Liver (tissue), 9 donors: ENCODE data around the gene KCNS1. TPM values are rescaled to one million over a fixed set of nuclear protein-coding genes. Genes with fewer than 3 reads are reported as not detected.

Source experiments
- DNase-seq: peaks from one replicate; pipeline ENCODE4 v3.0.0-alpha.2; 2017; ENCODE audit warnings: low spot score
- H3K27ac ChIP-seq, 2 donors: one replicate each; pipeline ENCODE4 v1.7.0; 2013; ENCODE audit warnings: inconsistent platforms in 2 of 2, low read length in 2 of 2, control low read depth in 1 of 2, low read depth in 1 of 2, mild to moderate bottlenecking in 1 of 2
- H3K27me3 ChIP-seq, 4 donors: one replicate each; pipeline versions ENCODE4 v1.6.1 to v1.7.0; 2013; ENCODE audit warnings: low read length in 3 of 4, inconsistent platforms in 1 of 4, mild to moderate bottlenecking in 1 of 4, moderate library complexity in 1 of 4; ENCODE audit not compliant: control insufficient read depth in 4 of 4, insufficient read depth in 4 of 4
- H3K36me3 ChIP-seq, 4 donors: one replicate each; pipeline versions ENCODE4 v1.6.1 to v1.7.0; 2013; ENCODE audit warnings: low read length in 3 of 4, mild to moderate bottlenecking in 3 of 4, low read depth in 1 of 4, moderate library complexity in 1 of 4; ENCODE audit not compliant: control insufficient read depth in 4 of 4, insufficient read depth in 3 of 4
- H3K4me1 ChIP-seq, 4 donors: one replicate each; pipeline versions ENCODE4 v1.6.1 to v1.7.0; 2013; ENCODE audit warnings: low read length in 3 of 4, mild to moderate bottlenecking in 3 of 4, moderate library complexity in 1 of 4; ENCODE audit not compliant: control insufficient read depth in 4 of 4, insufficient read depth in 4 of 4
- H3K4me3 ChIP-seq, 3 donors: one replicate each; pipeline versions ENCODE4 v1.6.1 to v1.7.0; 2013; ENCODE audit warnings: low read length in 3 of 3, control low read depth in 1 of 3, low read depth in 1 of 3, mild to moderate bottlenecking in 1 of 3
- H3K9ac ChIP-seq, 2 donors: one replicate each; pipeline ENCODE4 v1.7.0; 2013; ENCODE audit warnings: low read length in 2 of 2, mild to moderate bottlenecking in 2 of 2, moderate library complexity in 2 of 2, control low read depth in 1 of 2, low read depth in 1 of 2
- H3K9me3 ChIP-seq, 4 donors: one replicate each; pipeline versions ENCODE4 v1.6.1 to v1.7.0; 2013; ENCODE audit warnings: low read length in 3 of 4; ENCODE audit not compliant: control insufficient read depth in 4 of 4
- CTCF ChIP-seq: fragments of 150-350 bp; IDR thresholded peaks from 2 replicates; pipeline ENCODE4 v1.5.1; 2017; ENCODE audit warnings: improper control_type of control experiment, low read depth, low read length; ENCODE audit not compliant: missing input control
- EGR1 ChIP-seq, 2 donors: IDR thresholded peaks; 2 replicates each; pipeline ENCODE4 v1.6.1; 2016 to 2018; ENCODE audit warnings: antibody characterized with exemption in 2 of 2, low read depth in 2 of 2
- JUND ChIP-seq, 2 donors: IDR thresholded peaks; 2 replicates each; pipeline ENCODE4 v1.6.1; 2016; ENCODE audit warnings: antibody characterized with exemption in 2 of 2
- REST ChIP-seq: IDR thresholded peaks from 2 replicates; pipeline ENCODE4 v1.6.1; 2016; ENCODE audit warnings: antibody characterized with exemption, mild to moderate bottlenecking
- RXRA ChIP-seq, 2 donors: IDR thresholded peaks; 2 replicates each; pipeline ENCODE4 v1.6.1; 2017 to 2018; ENCODE audit warnings: antibody characterized with exemption in 2 of 2, mild to moderate bottlenecking in 1 of 2
- SP1 ChIP-seq: IDR thresholded peaks from 2 replicates; pipeline ENCODE4 v1.6.1; 2018; ENCODE audit warnings: antibody characterized with exemption, mild to moderate bottlenecking
- TAF1 ChIP-seq: conservative IDR thresholded peaks from 2 replicates; pipeline ENCODE4 v1.6.1; 2016; ENCODE audit warnings: antibody characterized with exemption, mild to moderate bottlenecking
- WGBS: extraction: QIAGEN DNeasy Blood & Tissue Kit; methylation state at CpG from one replicate; pipeline ENCODE4 v1.1.7; 2013; 5-methylcytosine and 5-hydroxymethylcytosine counted together
- polyA plus RNA-seq, 2 donors: library from polyadenylated mRNA; stranded (reverse) in 1 of 2; unstranded in 1 of 2; fragments of 200-250 nt in 1 of 2; fragments of >200 nt in 1 of 2; fragmentation: Nextera tagmentation in 1 of 2; extraction: Ambion mirVana in 1 of 2; gene quantifications; one replicate each; pipeline versions ENCODE4 v1.2.1 to v1.2.3, GENCODE V29; 2013 to 2015
- total RNA-seq, 2 donors: library from RNA; depleted of rRNA; stranded (reverse); fragments of >200 nt; gene quantifications; one replicate each; pipeline ENCODE4 v1.2.3, GENCODE V29; 2014
- donor health status: healthy.
- donor health status: healthy.
- donor health status: healthy.
- donor health status: healthy.
- donor health status: healthy.

The KCNS1 gene
- total and polyA plus RNA-seq, 4 donors = 0.02 to 0.09 TPM; not detected in 2

- TF ChIP-seq REST (no peak), RXRA (IDR thresholded peaks at IDR 0.05) (no peak)
Observed at GRCh38 chr20:45114465-45115385, 13.8 kb upstream of the KCNS1 start, which contains the start of gene WFDC5 (continued).

- no peak overlapping the region for H3K9ac ChIP-seq
- H3K27ac ChIP-seq = no peak overlapping the region
- no peaks in the 10 kb centered on the region for H3K36me3 ChIP-seq
- no peaks in the 10 kb centered on the region for H3K9me3 ChIP-seq
- 91% methylated on average over 3 of the region's 3 CpGs for WGBS
- no peaks in the 10 kb centered on the region for H3K4me1 ChIP-seq
- peaks cover 0 to 3% (median 0%) of the 10 kb centered on the region in 4 donors for H3K27me3 ChIP-seq
- TF ChIP-seq JUND (IDR thresholded peaks at IDR 0.05) = no peak
- TF ChIP-seq SP1 = no peak
- TF ChIP-seq REST = no peak
- H3K4me3 ChIP-seq = no peak overlapping the region
- DNase-seq = no peak
Observed at GRCh38 chr20:45113865-45114264, 12.9 kb upstream of the KCNS1 start.

- Histone ChIP-seq H3K9ac (no peak overlapping the region), H3K27ac (no peak overlapping the region), H3K27me3 (peaks cover 0 to 3% (median 0%) of the 10 kb centered on the region in 4 donors), H3K36me3 (no peaks in the 10 kb centered on the region), H3K4me1 (no peaks in the 10 kb centered on the region), H3K9me3 (no peaks in the 10 kb centered on the region), H3K4me3 (no peak overlapping the region)
- TF ChIP-seq TAF1 (no peak), EGR1 (IDR thresholded peaks at IDR 0.05; ENCODE audit: low read depth in 2 of 2) (no peak), CTCF (no peak)
- DNase-seq = no peak
Observed at GRCh38 chr20:45112754-45113153, 11.8 kb upstream of the KCNS1 start.
